Endometrium (tissue), 2 donors: ENCODE results near the gene HOXD12.

ENCODE experiments used
- FAIRE-seq: peaks from 2 replicates; lab custom pipeline; 2012; peaks lifted over from hg19 to GRCh38; lab: Jason Lieb, UNC
- donor health status: control.
- donor health status: control.

HOXD12 gene

DNA sequence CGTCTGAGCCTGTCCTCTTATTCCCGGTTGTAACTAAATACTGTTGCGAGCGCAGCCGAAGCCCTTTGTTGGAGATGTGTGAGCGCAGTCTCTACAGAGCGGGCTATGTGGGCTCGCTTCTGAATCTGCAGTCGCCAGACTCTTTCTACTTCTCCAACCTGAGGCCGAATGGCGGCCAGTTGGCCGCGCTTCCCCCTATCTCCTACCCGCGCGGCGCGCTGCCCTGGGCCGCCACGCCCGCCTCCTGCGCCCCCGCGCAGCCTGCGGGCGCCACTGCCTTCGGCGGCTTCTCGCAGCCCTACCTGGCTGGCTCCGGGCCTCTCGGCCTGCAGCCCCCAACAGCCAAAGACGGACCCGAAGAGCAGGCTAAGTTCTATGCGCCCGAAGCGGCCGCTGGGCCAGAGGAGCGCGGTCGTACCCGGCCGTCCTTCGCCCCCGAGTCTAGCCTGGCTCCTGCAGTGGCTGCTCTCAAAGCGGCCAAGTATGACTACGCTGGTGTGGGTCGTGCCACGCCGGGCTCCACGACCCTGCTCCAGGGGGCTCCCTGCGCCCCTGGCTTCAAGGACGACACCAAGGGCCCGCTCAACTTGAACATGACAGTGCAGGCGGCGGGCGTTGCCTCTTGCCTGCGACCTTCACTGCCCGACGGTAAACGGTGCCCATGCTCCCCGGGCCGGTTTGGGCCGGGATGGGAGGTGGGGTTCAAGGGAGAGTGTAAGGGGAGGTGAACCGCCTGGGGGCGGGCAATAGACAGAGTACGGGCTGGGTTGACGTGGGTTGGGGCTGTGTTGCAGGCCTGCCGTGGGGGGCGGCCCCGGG is at the start of gene HOXD12:
Gene HOXD12 (plus strand): TSS at position 68 of the 819 bp plus-strand sequence. CDS start 7 bp downstream, at position 75.
- no peak for FAIRE-seq

GRCh38 chr2:176056406-176056805 is 43.2 kb upstream of the HOXD12 start:
- no peak for FAIRE-seq

- no peak for FAIRE-seq
Measured at GRCh38 chr2:176063958-176064357, 35.6 kb upstream of the HOXD12 start.

DNA sequence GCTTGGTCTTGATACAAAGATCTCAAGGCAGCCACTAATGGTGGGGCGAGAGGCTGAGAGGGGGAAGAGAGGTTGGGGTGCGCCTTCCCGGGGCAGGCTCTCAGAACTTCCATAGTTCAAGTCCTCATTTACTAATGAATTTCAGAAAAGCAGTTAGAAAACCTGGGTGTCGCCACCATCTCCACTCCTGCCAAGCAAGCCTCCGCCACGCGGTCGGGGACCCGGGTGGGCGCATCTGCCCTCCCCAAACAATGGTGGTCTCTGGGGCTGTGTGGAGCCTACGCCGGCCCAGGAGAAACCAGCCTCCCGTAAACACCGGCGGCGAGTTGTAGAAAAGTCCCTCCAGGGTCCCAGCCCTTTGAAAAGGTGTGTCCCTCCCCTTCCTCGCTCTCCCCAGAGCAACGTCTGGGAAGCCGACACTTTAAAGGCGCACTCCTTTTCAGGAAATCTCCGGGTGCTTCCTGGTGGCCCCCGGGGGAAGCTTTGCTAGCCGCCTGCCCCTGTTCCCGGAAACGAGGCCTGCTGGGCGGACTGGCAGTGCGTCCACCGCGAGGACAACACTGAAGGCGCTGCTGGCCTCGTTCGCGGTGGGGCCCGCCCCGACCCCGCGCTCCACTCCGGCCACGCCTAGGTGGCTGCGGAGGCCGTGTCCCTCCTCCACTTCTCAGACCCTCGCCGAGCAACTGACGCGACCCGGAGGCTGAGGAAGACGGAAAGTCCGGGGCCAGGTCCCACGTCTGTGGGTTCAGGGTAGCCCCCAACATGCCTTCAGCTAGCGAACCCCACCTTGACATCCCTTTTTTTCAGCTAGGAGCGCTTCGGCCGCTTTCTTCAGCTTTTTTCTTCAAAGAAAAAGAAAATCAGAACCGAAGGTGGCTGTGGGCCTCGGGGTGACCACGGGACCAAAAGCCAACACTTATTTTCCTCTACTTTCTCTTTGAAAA is 32.7 kb upstream of the HOXD12 start:
- no peak for FAIRE-seq

- FAIRE-seq = no peak
Measured at GRCh38 chr2:176067589-176068418, 31.8 kb upstream of the HOXD12 start.

DNA sequence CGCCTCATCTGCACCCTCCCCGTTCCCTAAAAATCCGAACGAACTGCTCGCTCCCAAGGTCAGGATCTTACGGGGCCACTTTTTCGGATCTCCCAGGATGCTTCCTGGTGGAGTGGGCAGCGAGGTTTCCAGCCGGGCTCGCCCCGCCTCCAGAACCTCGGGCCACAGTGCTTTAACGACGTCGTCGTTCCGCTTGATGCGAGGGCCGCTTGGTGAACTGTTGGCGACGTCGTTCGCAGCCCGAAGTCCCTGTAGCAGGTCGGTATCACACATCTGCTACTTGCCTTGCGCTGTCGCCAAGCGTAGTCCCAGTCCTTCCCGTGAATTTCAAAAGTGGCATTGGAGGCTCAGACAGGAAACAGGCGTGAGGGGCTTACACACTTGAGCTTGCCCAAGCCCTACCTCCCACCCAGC is 31.2 kb upstream of the HOXD12 start:
- no peak for FAIRE-seq

DNA sequence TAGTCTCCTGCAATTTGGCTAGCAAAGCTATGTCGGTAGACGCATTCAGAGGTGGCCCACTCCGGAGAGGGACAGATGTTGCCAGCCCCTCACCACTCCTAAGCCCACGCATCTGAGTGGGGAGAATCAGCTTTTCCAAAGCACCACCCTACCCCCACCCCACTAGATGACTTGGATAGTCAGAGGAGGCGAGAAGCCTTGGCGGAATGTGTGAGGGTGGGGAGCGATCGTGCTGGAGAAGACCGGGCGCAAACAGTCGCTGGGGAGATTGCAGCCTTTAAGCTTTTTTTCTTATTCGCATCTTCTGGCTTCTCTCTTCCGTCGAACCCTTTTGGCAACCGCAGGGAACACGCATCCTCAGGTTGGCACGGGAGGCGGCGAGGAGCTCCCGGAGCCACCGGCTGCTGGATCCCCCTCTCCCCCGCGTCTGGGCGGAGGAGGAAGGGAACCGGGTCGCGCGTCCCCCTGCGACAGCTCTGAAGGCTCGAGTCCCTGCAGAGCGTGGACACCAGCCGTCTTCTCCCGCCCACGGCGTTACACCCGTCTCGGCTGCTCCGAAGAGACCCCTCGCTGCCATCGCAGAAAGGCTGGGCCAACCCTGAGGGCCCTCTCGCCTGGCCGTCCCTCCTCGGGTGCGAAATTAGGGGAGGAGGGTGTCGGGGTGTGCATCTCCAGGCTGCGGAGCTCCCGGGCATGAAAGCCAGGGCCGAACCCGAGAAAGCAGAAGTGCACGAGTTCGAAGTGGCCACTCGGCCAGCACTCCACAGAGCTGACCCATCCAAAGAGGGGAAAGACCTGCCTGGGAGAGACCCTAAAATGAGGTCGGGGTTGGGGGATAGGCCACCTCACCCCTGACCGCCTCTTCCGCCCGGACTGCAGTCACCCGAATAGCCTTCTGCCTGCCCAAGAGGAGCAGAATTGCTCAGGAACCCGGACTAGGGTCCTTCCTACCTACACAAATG is 28.0 kb upstream of the HOXD12 start:
- no peak for FAIRE-seq

DNA sequence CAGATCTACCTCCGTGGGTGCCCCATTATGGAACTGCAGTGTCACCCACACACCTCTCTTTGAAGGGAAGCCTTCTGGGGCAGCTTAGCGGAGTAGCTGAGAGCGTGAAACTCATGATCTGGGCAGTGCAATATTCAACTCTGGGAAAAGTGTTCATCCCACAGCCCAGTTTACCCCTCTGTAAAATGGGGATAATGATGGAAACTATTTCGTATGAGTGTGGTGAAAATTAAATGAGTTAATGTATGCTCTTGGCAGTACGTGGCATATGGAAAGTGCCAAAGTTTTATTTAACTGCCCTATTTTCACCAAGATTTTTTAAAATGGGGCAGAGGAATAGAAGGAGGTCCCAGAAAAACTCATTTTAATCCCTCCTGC is 27.3 kb upstream of the HOXD12 start:
- no peak for FAIRE-seq

- FAIRE-seq = no peak
Measured at GRCh38 chr2:176072951-176073904, 26.4 kb upstream of the HOXD12 start.

GRCh38 chr2:176074919-176075425 is 24.6 kb upstream of the HOXD12 start:
- FAIRE-seq = no peak

GRCh38 chr2:176075481-176075880 is 24.1 kb upstream of the HOXD12 start:
- no peak for FAIRE-seq

DNA sequence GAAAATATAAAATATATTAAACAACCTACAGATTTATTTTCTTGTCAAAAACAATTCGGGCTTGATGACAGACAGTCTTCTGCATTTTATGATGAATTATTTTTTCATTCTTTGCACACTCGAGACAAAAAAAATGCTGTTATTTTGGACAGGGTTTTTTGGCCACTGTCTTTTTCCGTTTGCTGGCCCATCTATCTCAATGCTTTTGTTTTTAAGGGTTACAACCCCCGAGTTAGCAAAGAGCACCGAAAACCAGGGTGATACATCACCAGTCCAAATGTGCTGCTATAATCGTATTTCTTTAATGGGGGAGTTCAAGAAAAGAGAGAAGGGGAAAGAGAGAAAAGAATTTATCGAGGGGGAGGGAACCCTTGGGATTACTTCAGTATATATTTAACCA is 23.5 kb upstream of the HOXD12 start:
- FAIRE-seq = no peak

GRCh38 chr2:176076796-176077195 is 22.8 kb upstream of the HOXD12 start:
- FAIRE-seq = no peak

- no peak for FAIRE-seq
Measured at GRCh38 chr2:176078541-176079284, 20.9 kb upstream of the HOXD12 start.

DNA sequence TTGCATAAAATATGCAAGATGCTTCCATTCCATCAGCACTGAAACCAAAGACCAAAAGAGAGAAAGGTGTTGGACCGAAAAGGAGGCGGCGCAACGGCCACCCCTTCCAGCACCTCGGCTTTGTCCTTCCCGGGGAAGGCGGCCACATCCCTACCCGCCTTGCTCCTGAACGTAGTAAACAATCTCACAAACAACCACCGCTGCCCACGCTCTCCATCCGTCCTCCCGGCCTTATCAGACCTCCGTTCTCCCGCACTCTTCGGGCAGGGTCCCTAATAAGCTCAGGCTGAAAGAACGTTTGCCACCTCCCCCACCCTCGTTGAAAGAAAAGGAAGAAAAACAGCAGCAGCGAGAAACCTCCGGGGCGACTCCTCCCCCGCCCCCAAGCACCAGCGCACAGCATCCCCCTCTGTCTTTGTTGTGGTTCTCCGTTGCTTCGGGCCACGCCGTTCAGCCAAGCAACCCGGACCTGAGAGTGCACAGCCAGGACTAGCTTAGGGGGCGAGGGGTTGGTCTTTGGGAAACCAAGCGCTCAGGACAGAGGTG is 20.2 kb upstream of the HOXD12 start:
- no peak for FAIRE-seq

- no peak for FAIRE-seq
Measured at GRCh38 chr2:176079831-176080539, 19.6 kb upstream of the HOXD12 start.

GRCh38 chr2:176080540-176081375 is 18.8 kb upstream of the HOXD12 start:
- FAIRE-seq = no peak
